GM12878 (cell line): Measurements from ENCODE around the gene MTRFR. TPM values are rescaled to one million over a fixed set of nuclear protein-coding genes. Genes with fewer than 3 reads are reported as not detected.

Source experiments
- ATAC-seq: fragments of 200-7000 bp; cut with Tn5 transposase; 3 replicates; pipeline ENCODE4 v1.9.1; 2020; ENCODE audit warnings: mild to moderate bottlenecking, moderate library complexity
- BruUV-seq: library from RNA; stranded (reverse); fragments of 400-500 nt; replicated peaks from 2 replicates; lab custom pipeline; 2021; lab: Mats Ljungman, UMichigan
- CTCF ChIA-PET: fragments of 300-600 bp; sonication (Branson Sonifier 250); formaldehyde crosslinking; extraction: SDS; loops from one replicate; lab custom pipeline; 2021; ENCODE audit warnings: inconsistent platforms; lab: Yijun Ruan, JAX
- POLR2A ChIA-PET: fragments of 350-600 bp; formaldehyde crosslinking; extraction: SDS; loops from one replicate; lab custom pipeline; 2021; ENCODE audit warnings: inconsistent platforms; lab: Charles Lee
- RAD21 ChIA-PET: fragments of 300-600 bp; sonication (Branson Sonifier 250); formaldehyde crosslinking; loops from one replicate; lab custom pipeline; 2023; ENCODE audit warnings: antibody characterized with exemption; ENCODE audit not compliant: unreplicated experiment; lab: Charles Lee
- SMC1A ChIA-PET: fragments of 300-600 bp; sonication (Branson Sonifier 250); formaldehyde crosslinking; loops from one replicate; lab custom pipeline; 2023; ENCODE audit not compliant: unreplicated experiment, uncharacterized antibody; lab: Charles Lee
- DNase-seq: peaks from one replicate; pipeline ENCODE4 v3.0.0-alpha.2; 2011; ENCODE audit warnings: low read depth, low spot score
- FAIRE-seq: peaks from 3 replicates; lab custom pipeline; 2011; peaks lifted over from hg19 to GRCh38; lab: Jason Lieb, UNC
- H2AFZ ChIP-seq: 2 replicates; pipeline ENCODE4 v1.6.0; 2011; ENCODE audit warnings: low read depth, low read length, control low read depth; ENCODE audit not compliant: control insufficient read depth
- H3K27ac ChIP-seq: 2 replicates; pipeline ENCODE4 v1.5.1; 2011; ENCODE audit warnings: control low read depth; ENCODE audit not compliant: control insufficient read depth, insufficient read depth
- H3K27me3 ChIP-seq, 2 experiments: replicated peaks in 1 of 2; 2 replicates each; pipeline versions ENCODE4 v1.6.0 to v1.6.1; 2011; ENCODE audit warnings: low read length in 1 of 2; ENCODE audit not compliant: control insufficient read depth in 2 of 2, insufficient read depth in 2 of 2
- H3K36me3 ChIP-seq, 2 experiments: 2 replicates each; pipeline ENCODE4 v1.5.1; 2011; ENCODE audit warnings: low read length in 1 of 2; ENCODE audit not compliant: control insufficient read depth in 2 of 2, insufficient read depth in 2 of 2
- H3K4me1 ChIP-seq: 2 replicates; pipeline ENCODE4 v1.6.1; 2011; ENCODE audit warnings: mild to moderate bottlenecking, low read length, moderate library complexity, mixed read lengths; ENCODE audit not compliant: control insufficient read depth, insufficient read depth
- H3K4me2 ChIP-seq: 2 replicates; pipeline ENCODE4 v1.6.0; 2011; ENCODE audit warnings: control low read depth; ENCODE audit not compliant: control insufficient read depth, insufficient read depth
- H3K4me3 ChIP-seq: fragments of 200-600 bp; sonication (generic); 2 replicates; pipeline ENCODE4 v1.5.1; 2016
- H3K79me2 ChIP-seq: 2 replicates; pipeline ENCODE4 v1.6.0; 2011; ENCODE audit warnings: low read length; ENCODE audit not compliant: control insufficient read depth, insufficient read depth
- H3K9ac ChIP-seq: 2 replicates; pipeline ENCODE4 v1.8.0; 2011; ENCODE audit warnings: low read length, control low read depth, mixed read lengths; ENCODE audit not compliant: control insufficient read depth, insufficient read depth
- H3K9me3 ChIP-seq: replicated peaks from 3 replicates; pipeline ENCODE4 v1.5.1; 2011; ENCODE audit warnings: mild to moderate bottlenecking, low read length; ENCODE audit not compliant: control insufficient read depth, insufficient read depth
- H4K20me1 ChIP-seq: 2 replicates; pipeline ENCODE4 v1.6.0; 2011; ENCODE audit not compliant: control insufficient read depth, insufficient read depth
- ETV6 ChIP-seq, 2 experiments: fragments of 450-650 bp in 1 of 2; IDR thresholded peaks in 1 of 2; conservative IDR thresholded peaks in 1 of 2; 2 replicates each; pipeline ENCODE4 v1.6.1; 2014; ENCODE audit warnings: antibody characterized with exemption in 1 of 2, borderline replicate concordance in 1 of 2, low read depth in 1 of 2, mild to moderate bottlenecking in 1 of 2, moderate library complexity in 1 of 2
- HDAC2 ChIP-seq: fragments of 200-600 bp; sonication (generic); IDR thresholded peaks from 2 replicates; pipeline ENCODE4 v1.6.1; 2017
- REST ChIP-seq: IDR thresholded peaks from 2 replicates; pipeline ENCODE4 v1.6.1; 2012; ENCODE audit warnings: mild to moderate bottlenecking, low read depth, low read length
- SKIL ChIP-seq: fragments of 450-650 bp; IDR thresholded peaks from 2 replicates; pipeline ENCODE4 v1.6.1; 2017; ENCODE audit warnings: mild to moderate bottlenecking, low read depth, inconsistent platforms; ENCODE audit not compliant: poor library complexity, severe bottlenecking
- ZBTB40 ChIP-seq: fragments of 450-650 bp; IDR thresholded peaks from 2 replicates; pipeline ENCODE4 v1.6.1; 2016; ENCODE audit warnings: mild to moderate bottlenecking, moderate library complexity, borderline replicate concordance
- WGBS: methylation state at CpG from one replicate; pipeline ENCODE4 v1.1.6; 2016; ENCODE audit warnings: low lambda C conversion rate; ENCODE audit not compliant: insufficient replicate concordance, insufficient coverage; ENCODE audit errors: missing lambda C conversion rate; 5-methylcytosine and 5-hydroxymethylcytosine counted together
- in situ Hi-C: fragments of 300-500 bp; cut with MboI; formaldehyde crosslinking; loops from 9 replicates; pipeline ENCODE4 v1.14.3; 2018; ENCODE audit warnings: mixed read lengths
- intact Hi-C: fragments of 100-400 bp; cut with micrococcal nuclease; formaldehyde crosslinking; loops from one replicate; pipeline ENCODE4 v1.14.2; 2022; ENCODE audit not compliant: unreplicated experiment
- polyA plus RNA-seq, 11 experiments: library from polyadenylated mRNA; depleted of rRNA in 4 of 11; unstranded in 6 of 11; stranded (reverse) in 5 of 11; fragments of >200 nt; fragmentation: Nextera tagmentation in 4 of 11; fragmentation: Illumina TruSeq in 1 of 11; extraction: Ambion mirVana in 4 of 11; extraction: Trizol in 1 of 11; gene quantifications; 1 replicate in 1 of 11; 2 replicates in 10 of 11; pipeline versions ENCODE4 v1.2.1 to v1.2.3, GENCODE V29; 2011 to 2016; ENCODE audit warnings: inconsistent platforms in 2 of 11, missing spikeins in 2 of 11, low read depth in 1 of 11
- total RNA-seq, 4 experiments: library from RNA; depleted of rRNA in 3 of 4; stranded (reverse); fragments of >200 nt in 3 of 4; fragmentation: Illumina TruSeq in 1 of 4; extraction: Trizol in 1 of 4; gene quantifications; 2 replicates each; pipeline versions ENCODE4 v1.2.1 to v1.2.3, GENCODE V29; 2013 to 2021

Gene MTRFR
- total and polyA plus RNA-seq, 10 of the 15 experiments (the other 5 are each of a cell fraction or from before 2014, with no cell fraction given), result 12.2 to 33.4 (median 24.8) TPM

GRCh38 chr12:123283461-123283860 lies 50.2 kb downstream of the MTRFR start (continued):
- TF ChIP-seq ZBTB40, result no peak

GRCh38 chr12:123284669-123285068 lies 51.4 kb downstream of the MTRFR start:
- Histone ChIP-seq H3K36me3 (peaks cover 0 to 4% of the 10 kb centered on the region in 2 experiments; a peak in 1 of 4 replicates), H4K20me1 (no peaks in the 10 kb centered on the region), H3K4me2 (no peak overlapping the region), H2AFZ (no peak overlapping the region), H3K79me2 (no peaks in the 10 kb centered on the region), H3K4me3 (no peak overlapping the region), H3K9me3 (no peaks in the 10 kb centered on the region), H3K27ac (no peak overlapping the region), H3K4me1 (no peaks in the 10 kb centered on the region), H3K27me3 (no peaks in the 10 kb centered on the region), H3K9ac (no peak overlapping the region)
- no peak for DNase-seq
- CTCF ChIA-PET, result interaction anchor here (0.6 kb wide), 1 partner anchor 11 kb away, joined by 3 read pairs; no protein-coding TSS in a partner anchor
- WGBS, result 87% methylated on average over 4 of the region's 4 CpGs
- no peak for FAIRE-seq
- ATAC-seq, result no peak
- RAD21 ChIA-PET, result no interaction called here
- POLR2A ChIA-PET, result interaction anchor here (0.6 kb wide), 1 partner anchor 92 kb away, joined by 3 read pairs; no protein-coding TSS in a partner anchor
- intact Hi-C loops, result no loop called here
- BruUV-seq, result no TSS peak
- SMC1A ChIA-PET, result no interaction called here
- in situ Hi-C loops, result no loop called here
- no peak for TF ChIP-seq SKIL
- peak; percentile 53 for TF ChIP-seq ZBTB40
- no peak for TF ChIP-seq ETV6 (conservative IDR thresholded peaks at IDR 0.05 in 1 of 2, IDR thresholded peaks at IDR 0.05 in 1 of 2; ENCODE audit: borderline replicate concordance in 1 of 2, low read depth in 1 of 2)
- no peak for TF ChIP-seq REST
- no peak for TF ChIP-seq HDAC2
